GM23338 (cell line): Measurements from ENCODE around the gene GNB3. TPM values are rescaled to one million over a fixed set of nuclear protein-coding genes. Genes with fewer than 3 reads are reported as not detected.

Experiments
- ATAC-seq: fragments of 200-7000 bp; cut with Tn5 transposase; 3 replicates; pipeline ENCODE4 v1.9.1; 2020
- DNase-seq: peaks from one replicate; pipeline ENCODE4 v3.0.0-alpha.2; 2015; ENCODE audit warnings: low spot score
- H2AFZ ChIP-seq: fragments of 200-600 bp; sonication (generic); 2 replicates; pipeline ENCODE4 v1.8.0; 2016; ENCODE audit warnings: antibody characterized with exemption, mild to moderate bottlenecking, moderate library complexity
- H3F3A ChIP-seq: fragments of 200-600 bp; sonication (generic); replicated peaks from 2 replicates; pipeline ENCODE4 v1.8.0; 2017; ENCODE audit warnings: antibody characterized with exemption, mixed run types, low read depth
- H3K27ac ChIP-seq: fragments of 200-600 bp; sonication (generic); 2 replicates; pipeline ENCODE4 v1.6.1; 2016; ENCODE audit warnings: low read depth
- H3K27me3 ChIP-seq: fragments of 200-600 bp; sonication (generic); 2 replicates; pipeline ENCODE4 v1.8.0; 2016; ENCODE audit warnings: mild to moderate bottlenecking, mixed run types, moderate library complexity; ENCODE audit not compliant: insufficient read depth
- H3K36me3 ChIP-seq: fragments of 200-600 bp; sonication (generic); 2 replicates; pipeline ENCODE4 v1.8.0; 2016; ENCODE audit warnings: mild to moderate bottlenecking; ENCODE audit not compliant: insufficient read depth
- H3K4me1 ChIP-seq: fragments of 200-600 bp; sonication (generic); 2 replicates; pipeline ENCODE4 v1.8.0; 2016; ENCODE audit warnings: mild to moderate bottlenecking, moderate library complexity; ENCODE audit not compliant: insufficient read depth
- H3K4me2 ChIP-seq: fragments of 200-600 bp; sonication (generic); 2 replicates; pipeline ENCODE4 v1.7.1; 2017; ENCODE audit warnings: mixed run types
- H3K4me3 ChIP-seq: fragments of 200-600 bp; sonication (generic); 2 replicates; pipeline ENCODE4 v1.6.1; 2016; ENCODE audit warnings: mixed run types
- H3K79me2 ChIP-seq: fragments of 200-600 bp; sonication (generic); replicated peaks from 2 replicates; pipeline ENCODE4 v1.8.0; 2017; ENCODE audit warnings: mild to moderate bottlenecking; ENCODE audit not compliant: insufficient read depth
- H3K9me2 ChIP-seq: fragments of 200-600 bp; sonication (generic); 2 replicates; pipeline ENCODE4 v1.8.0; 2017; ENCODE audit not compliant: insufficient read depth
- H4K20me1 ChIP-seq: fragments of 200-600 bp; sonication (generic); replicated peaks from 2 replicates; pipeline ENCODE4 v1.8.0; 2017; ENCODE audit warnings: mild to moderate bottlenecking; ENCODE audit not compliant: insufficient read depth
- H3K27ac Mint-ChIP-seq: 2 replicates; pipeline ENCODE4 v1.8.0; 2020; ENCODE audit warnings: inconsistent platforms, mild to moderate bottlenecking, moderate library complexity, mixed read lengths
- H3K27me3 Mint-ChIP-seq: 3 replicates; pipeline ENCODE4 v1.8.0; 2022; ENCODE audit warnings: low read depth, mild to moderate bottlenecking, moderate library complexity, mixed read lengths, inconsistent platforms; ENCODE audit not compliant: insufficient read depth, poor library complexity
- H3K36me3 Mint-ChIP-seq: 3 replicates; pipeline ENCODE4 v1.8.0; 2021; ENCODE audit warnings: low read depth, mild to moderate bottlenecking, inconsistent platforms, moderate library complexity, mixed read lengths
- H3K4me1 Mint-ChIP-seq: 3 replicates; pipeline ENCODE4 v1.8.0; 2020; ENCODE audit warnings: mild to moderate bottlenecking, inconsistent platforms, mixed read lengths
- H3K4me3 Mint-ChIP-seq: 3 replicates; pipeline ENCODE4 v1.8.0; 2021; ENCODE audit warnings: moderate library complexity, mild to moderate bottlenecking, inconsistent platforms, mixed read lengths
- H3K9me3 Mint-ChIP-seq: 3 replicates; pipeline ENCODE4 v1.8.0; 2020; ENCODE audit warnings: moderate library complexity, mild to moderate bottlenecking, inconsistent platforms, mixed read lengths
- CREB1 ChIP-seq: fragments of 250-450 bp; sonication (Bioruptor Pico); IDR thresholded peaks from 2 replicates; pipeline ENCODE4 v1.5.0; 2020; ENCODE audit warnings: low read depth, mild to moderate bottlenecking, moderate library complexity
- ETS1 ChIP-seq: IDR thresholded peaks from 2 replicates; pipeline ENCODE4 v1.6.1; 2016; ENCODE audit warnings: antibody characterized with exemption
- EZH2 ChIP-seq: fragments of 200-600 bp; sonication (generic); IDR thresholded peaks from one replicate; pipeline ENCODE4 v1.8.0; 2017; ENCODE audit warnings: antibody characterized with exemption, mild to moderate bottlenecking, low read depth; ENCODE audit not compliant: unreplicated experiment
- EZH2phosphoT487 ChIP-seq: fragments of 200-600 bp; sonication (generic); IDR thresholded peaks from one replicate; pipeline ENCODE4 v1.8.1; 2018; ENCODE audit warnings: antibody characterized with exemption; ENCODE audit not compliant: unreplicated experiment
- JUNB ChIP-seq: IDR thresholded peaks from one replicate; pipeline ENCODE4 v1.6.1; 2016; ENCODE audit warnings: antibody characterized with exemption; ENCODE audit not compliant: unreplicated experiment
- NANOG ChIP-seq: IDR thresholded peaks from 2 replicates; pipeline ENCODE4 v1.6.1; 2016; ENCODE audit warnings: antibody characterized with exemption, borderline replicate concordance
- POLR2AphosphoS5 ChIP-seq: IDR thresholded peaks from 2 replicates; pipeline ENCODE4 v1.6.1; 2016; ENCODE audit warnings: antibody characterized with exemption, low read depth
- STAT1 ChIP-seq: IDR thresholded peaks from one replicate; pipeline ENCODE4 v1.6.1; 2016; ENCODE audit warnings: antibody characterized with exemption; ENCODE audit not compliant: unreplicated experiment
- ZNF114 ChIP-seq: fragments of 250-450 bp; sonication (Bioruptor Pico); IDR thresholded peaks from 2 replicates; pipeline ENCODE4 v1.5.0; 2020; ENCODE audit warnings: mild to moderate bottlenecking, moderate library complexity
- polyA plus RNA-seq: library from polyadenylated mRNA; unstranded; fragments of >200 nt; fragmentation: Nextera tagmentation; extraction: Ambion mirVana; gene quantifications from 2 replicates; pipeline ENCODE4 v1.2.1, GENCODE V29; 2016
- total RNA-seq: library from RNA; depleted of rRNA; stranded (reverse); fragments of >200 nt; shearing (Covaris generic); gene quantifications from 2 replicates; pipeline ENCODE4 v1.2.3, GENCODE V29; 2014
- TF ChIP-seq, protein P1 (sequence below): fragments of 250-450 bp; sonication (Bioruptor Pico); IDR thresholded peaks from 2 replicates; pipeline ENCODE4 v1.5.0; 2020; ENCODE audit warnings: mild to moderate bottlenecking, moderate library complexity
- TF ChIP-seq, protein P2 (sequence below), 2 experiments: fragments of 200-600 bp in 1 of 2; sonication (generic) in 1 of 2; conservative IDR thresholded peaks; 2 replicates each; pipeline versions ENCODE4 v1.5.1 to v1.6.1; 2016 to 2017; ENCODE audit warnings: antibody characterized with exemption in 2 of 2, low read depth in 2 of 2, mild to moderate bottlenecking in 2 of 2, moderate library complexity in 1 of 2
- TF ChIP-seq, protein P3 (sequence below): IDR thresholded peaks from one replicate; pipeline ENCODE4 v1.6.1; 2018; ENCODE audit warnings: antibody characterized with exemption; ENCODE audit not compliant: unreplicated experiment

GNB3 gene
- total and polyA plus RNA-seq, 2 experiments from 2014 or later, result 5.4 to 8.2 TPM

DNA sequence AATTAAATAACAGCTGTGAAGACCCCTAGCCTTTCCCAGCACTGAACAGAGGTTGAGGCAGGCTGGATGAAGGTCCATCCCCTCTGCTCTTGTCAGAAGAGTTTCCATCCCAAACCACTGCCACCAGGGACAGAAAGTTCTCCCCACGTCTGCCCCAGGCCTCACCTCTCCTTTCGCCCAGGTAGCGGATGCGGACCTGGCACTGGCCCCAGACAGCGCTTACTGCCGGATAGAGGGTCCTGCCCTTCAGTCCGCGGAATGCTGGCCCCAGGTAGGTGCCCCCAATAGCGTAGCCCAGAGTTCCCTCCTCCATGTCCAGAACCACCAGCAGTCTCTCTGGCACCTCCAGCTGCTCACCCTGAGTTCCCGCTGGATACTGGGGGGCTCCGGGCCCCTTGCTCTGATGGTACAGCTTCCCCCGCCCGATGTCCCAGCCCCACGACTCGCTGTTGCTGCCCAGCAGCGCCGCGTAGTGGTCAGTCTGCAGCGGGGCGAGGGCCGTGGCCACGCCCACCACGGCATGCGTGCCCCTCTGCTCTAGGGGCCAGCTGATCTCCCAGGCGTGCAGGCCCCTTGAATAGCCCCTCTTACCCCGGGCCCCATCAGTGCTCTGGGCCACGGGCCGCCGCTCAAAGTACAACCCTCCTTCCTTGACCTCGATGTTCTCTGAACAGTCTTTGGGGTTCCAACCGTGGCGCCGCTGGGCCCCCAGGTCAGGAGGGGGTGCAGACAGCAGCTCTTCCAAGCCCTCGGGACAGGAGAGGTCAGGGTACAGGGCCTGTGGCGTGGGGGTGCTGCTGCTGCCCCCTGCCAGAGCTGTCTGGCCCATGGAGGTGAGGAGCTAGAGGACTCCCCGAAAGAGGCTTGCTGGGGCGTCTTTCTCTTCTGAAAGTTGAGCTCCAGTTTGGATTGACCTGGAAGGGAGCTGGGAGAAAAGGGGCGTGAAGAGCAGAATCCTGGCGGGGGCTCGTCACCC, 31.6 kb downstream of the GNB3 start:
- Histone ChIP-seq H3K27ac (peak overlapping the region; percentile 87), H3F3A (peaks cover 60% of the 10 kb centered on the region), H3K9me2 (no peaks in the 10 kb centered on the region), H4K20me1 (peaks cover 29% of the 10 kb centered on the region), H3K4me3 (peak overlapping the region; percentile 99), H3K36me3 (peaks cover 14% of the 10 kb centered on the region; the same call in 1 of the 2 replicates), H3K27me3 (no peaks in the 10 kb centered on the region), H3K79me2 (peaks cover 33% of the 10 kb centered on the region), H3K4me2 (peak overlapping the region; percentile 100), H2AFZ (no peak overlapping the region), H3K4me1 (peaks cover 41% of the 10 kb centered on the region)
- H3K4me1 Mint-ChIP-seq, result peaks cover 43% of the 10 kb centered on the region
- peaks cover 44% of the 10 kb centered on the region for H3K27me3 Mint-ChIP-seq
- H3K27ac Mint-ChIP-seq, result peak overlapping the region; percentile 93; the same call in 1 of the 2 replicates
- H3K4me3 Mint-ChIP-seq, result peak overlapping the region; percentile 92
- H3K36me3 Mint-ChIP-seq, result peaks cover 49% of the 10 kb centered on the region
- no peaks in the 10 kb centered on the region; the same call in 1 of the 3 replicates for H3K9me3 Mint-ChIP-seq
- TF ChIP-seq EZH2 (no peak), JUNB (no peak), ETS1 (peak; percentile 35; the same call in 1 of the 2 replicates), NANOG (no peak), POLR2AphosphoS5 (peak; percentile 68), CREB1 (peak; percentile 55; the same call in 1 of the 2 replicates), ZNF114 (CRISPR knock-in tag) (no peak), EZH2phosphoT487 (no peak), STAT1 (no peak)
- TF ChIP-seq, protein P1, sequence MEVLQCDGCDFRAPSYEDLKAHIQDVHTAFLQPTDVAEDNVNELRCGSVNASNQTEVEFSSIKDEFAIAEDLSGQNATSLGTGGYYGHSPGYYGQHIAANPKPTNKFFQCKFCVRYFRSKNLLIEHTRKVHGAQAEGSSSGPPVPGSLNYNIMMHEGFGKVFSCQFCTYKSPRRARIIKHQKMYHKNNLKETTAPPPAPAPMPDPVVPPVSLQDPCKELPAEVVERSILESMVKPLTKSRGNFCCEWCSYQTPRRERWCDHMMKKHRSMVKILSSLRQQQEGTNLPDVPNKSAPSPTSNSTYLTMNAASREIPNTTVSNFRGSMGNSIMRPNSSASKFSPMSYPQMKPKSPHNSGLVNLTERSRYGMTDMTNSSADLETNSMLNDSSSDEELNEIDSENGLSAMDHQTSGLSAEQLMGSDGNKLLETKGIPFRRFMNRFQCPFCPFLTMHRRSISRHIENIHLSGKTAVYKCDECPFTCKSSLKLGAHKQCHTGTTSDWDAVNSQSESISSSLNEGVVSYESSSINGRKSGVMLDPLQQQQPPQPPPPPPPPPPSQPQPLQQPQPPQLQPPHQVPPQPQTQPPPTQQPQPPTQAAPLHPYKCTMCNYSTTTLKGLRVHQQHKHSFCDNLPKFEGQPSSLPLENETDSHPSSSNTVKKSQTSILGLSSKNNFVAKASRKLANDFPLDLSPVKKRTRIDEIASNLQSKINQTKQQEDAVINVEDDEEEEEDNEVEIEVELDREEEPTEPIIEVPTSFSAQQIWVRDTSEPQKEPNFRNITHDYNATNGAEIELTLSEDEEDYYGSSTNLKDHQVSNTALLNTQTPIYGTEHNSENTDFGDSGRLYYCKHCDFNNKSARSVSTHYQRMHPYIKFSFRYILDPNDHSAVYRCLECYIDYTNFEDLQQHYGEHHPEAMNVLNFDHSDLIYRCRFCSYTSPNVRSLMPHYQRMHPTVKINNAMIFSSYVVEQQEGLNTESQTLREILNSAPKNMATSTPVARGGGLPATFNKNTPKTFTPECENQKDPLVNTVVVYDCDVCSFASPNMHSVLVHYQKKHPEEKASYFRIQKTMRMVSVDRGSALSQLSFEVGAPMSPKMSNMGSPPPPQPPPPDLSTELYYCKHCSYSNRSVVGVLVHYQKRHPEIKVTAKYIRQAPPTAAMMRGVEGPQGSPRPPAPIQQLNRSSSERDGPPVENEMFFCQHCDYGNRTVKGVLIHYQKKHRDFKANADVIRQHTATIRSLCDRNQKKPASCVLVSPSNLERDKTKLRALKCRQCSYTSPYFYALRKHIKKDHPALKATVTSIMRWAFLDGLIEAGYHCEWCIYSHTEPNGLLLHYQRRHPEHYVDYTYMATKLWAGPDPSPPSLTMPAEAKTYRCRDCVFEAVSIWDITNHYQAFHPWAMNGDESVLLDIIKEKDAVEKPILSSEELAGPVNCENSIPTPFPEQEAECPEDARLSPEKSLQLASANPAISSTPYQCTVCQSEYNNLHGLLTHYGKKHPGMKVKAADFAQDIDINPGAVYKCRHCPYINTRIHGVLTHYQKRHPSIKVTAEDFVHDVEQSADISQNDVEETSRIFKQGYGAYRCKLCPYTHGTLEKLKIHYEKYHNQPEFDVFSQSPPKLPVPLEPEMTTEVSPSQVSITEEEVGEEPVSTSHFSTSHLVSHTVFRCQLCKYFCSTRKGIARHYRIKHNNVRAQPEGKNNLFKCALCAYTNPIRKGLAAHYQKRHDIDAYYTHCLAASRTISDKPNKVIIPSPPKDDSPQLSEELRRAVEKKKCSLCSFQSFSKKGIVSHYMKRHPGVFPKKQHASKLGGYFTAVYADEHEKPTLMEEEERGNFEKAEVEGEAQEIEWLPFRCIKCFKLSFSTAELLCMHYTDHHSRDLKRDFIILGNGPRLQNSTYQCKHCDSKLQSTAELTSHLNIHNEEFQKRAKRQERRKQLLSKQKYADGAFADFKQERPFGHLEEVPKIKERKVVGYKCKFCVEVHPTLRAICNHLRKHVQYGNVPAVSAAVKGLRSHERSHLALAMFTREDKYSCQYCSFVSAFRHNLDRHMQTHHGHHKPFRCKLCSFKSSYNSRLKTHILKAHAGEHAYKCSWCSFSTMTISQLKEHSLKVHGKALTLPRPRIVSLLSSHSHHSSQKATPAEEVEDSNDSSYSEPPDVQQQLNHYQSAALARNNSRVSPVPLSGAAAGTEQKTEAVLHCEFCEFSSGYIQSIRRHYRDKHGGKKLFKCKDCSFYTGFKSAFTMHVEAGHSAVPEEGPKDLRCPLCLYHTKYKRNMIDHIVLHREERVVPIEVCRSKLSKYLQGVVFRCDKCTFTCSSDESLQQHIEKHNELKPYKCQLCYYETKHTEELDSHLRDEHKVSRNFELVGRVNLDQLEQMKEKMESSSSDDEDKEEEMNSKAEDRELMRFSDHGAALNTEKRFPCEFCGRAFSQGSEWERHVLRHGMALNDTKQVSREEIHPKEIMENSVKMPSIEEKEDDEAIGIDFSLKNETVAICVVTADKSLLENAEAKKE (CRISPR knock-in tag), result no peak
- TF ChIP-seq, protein P2, sequence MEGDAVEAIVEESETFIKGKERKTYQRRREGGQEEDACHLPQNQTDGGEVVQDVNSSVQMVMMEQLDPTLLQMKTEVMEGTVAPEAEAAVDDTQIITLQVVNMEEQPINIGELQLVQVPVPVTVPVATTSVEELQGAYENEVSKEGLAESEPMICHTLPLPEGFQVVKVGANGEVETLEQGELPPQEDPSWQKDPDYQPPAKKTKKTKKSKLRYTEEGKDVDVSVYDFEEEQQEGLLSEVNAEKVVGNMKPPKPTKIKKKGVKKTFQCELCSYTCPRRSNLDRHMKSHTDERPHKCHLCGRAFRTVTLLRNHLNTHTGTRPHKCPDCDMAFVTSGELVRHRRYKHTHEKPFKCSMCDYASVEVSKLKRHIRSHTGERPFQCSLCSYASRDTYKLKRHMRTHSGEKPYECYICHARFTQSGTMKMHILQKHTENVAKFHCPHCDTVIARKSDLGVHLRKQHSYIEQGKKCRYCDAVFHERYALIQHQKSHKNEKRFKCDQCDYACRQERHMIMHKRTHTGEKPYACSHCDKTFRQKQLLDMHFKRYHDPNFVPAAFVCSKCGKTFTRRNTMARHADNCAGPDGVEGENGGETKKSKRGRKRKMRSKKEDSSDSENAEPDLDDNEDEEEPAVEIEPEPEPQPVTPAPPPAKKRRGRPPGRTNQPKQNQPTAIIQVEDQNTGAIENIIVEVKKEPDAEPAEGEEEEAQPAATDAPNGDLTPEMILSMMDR (conservative IDR thresholded peaks at IDR 0.05; ENCODE audit: low read depth in 2 of 2), result peak; percentile 80 to 97
- TF ChIP-seq, protein P3, sequence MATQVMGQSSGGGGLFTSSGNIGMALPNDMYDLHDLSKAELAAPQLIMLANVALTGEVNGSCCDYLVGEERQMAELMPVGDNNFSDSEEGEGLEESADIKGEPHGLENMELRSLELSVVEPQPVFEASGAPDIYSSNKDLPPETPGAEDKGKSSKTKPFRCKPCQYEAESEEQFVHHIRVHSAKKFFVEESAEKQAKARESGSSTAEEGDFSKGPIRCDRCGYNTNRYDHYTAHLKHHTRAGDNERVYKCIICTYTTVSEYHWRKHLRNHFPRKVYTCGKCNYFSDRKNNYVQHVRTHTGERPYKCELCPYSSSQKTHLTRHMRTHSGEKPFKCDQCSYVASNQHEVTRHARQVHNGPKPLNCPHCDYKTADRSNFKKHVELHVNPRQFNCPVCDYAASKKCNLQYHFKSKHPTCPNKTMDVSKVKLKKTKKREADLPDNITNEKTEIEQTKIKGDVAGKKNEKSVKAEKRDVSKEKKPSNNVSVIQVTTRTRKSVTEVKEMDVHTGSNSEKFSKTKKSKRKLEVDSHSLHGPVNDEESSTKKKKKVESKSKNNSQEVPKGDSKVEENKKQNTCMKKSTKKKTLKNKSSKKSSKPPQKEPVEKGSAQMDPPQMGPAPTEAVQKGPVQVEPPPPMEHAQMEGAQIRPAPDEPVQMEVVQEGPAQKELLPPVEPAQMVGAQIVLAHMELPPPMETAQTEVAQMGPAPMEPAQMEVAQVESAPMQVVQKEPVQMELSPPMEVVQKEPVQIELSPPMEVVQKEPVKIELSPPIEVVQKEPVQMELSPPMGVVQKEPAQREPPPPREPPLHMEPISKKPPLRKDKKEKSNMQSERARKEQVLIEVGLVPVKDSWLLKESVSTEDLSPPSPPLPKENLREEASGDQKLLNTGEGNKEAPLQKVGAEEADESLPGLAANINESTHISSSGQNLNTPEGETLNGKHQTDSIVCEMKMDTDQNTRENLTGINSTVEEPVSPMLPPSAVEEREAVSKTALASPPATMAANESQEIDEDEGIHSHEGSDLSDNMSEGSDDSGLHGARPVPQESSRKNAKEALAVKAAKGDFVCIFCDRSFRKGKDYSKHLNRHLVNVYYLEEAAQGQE, result no peak
- ATAC-seq, result peak; percentile 38
- peak; percentile 90 for DNase-seq
